ENCODE results near the gene FADS2.

The FADS2 gene

GRCh38 chr11:61795876-61796526 is 32.1 kb upstream of the FADS2 start:
- no peak for DNase-seq (ENCODE audit: low spot score)

DNA sequence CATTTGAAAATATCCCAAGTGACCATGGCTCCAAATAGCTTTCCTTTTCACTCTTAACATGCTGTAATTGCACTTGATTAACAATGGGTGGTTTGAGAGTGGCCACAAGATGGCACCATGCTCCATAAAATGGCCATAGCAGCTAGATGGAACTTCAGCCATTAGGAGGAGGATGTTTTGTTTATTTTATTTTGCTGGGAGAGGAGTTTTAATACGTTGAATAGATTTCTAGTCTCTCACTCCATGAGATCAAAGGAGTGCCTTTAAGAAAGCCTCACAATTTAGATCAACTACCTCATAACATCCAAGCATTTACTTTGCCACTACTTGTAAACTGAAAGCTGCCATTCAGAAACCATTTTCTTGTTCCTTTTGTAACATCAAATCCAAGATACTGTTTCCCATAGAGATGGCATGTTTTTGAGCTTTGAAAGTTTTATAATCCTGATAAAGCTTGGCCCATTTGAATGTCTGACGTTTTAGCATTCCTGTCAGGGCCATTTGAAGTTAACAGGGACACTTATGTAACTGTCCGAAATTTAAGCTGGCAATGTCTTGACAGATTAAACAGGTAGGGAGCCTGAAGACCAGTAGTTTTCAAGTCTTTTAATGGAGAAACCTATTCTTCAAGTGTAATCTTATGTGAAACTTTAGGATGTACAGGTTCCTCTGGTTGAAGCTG is 30.7 kb upstream of the FADS2 start:
- peak; percentile 83 for DNase-seq (ENCODE audit: low spot score)

- no peak for DNase-seq (ENCODE audit: low spot score)
These were observed 28.3 kb upstream of the FADS2 start for GRCh38 chr11:61799665-61800284.

DNA sequence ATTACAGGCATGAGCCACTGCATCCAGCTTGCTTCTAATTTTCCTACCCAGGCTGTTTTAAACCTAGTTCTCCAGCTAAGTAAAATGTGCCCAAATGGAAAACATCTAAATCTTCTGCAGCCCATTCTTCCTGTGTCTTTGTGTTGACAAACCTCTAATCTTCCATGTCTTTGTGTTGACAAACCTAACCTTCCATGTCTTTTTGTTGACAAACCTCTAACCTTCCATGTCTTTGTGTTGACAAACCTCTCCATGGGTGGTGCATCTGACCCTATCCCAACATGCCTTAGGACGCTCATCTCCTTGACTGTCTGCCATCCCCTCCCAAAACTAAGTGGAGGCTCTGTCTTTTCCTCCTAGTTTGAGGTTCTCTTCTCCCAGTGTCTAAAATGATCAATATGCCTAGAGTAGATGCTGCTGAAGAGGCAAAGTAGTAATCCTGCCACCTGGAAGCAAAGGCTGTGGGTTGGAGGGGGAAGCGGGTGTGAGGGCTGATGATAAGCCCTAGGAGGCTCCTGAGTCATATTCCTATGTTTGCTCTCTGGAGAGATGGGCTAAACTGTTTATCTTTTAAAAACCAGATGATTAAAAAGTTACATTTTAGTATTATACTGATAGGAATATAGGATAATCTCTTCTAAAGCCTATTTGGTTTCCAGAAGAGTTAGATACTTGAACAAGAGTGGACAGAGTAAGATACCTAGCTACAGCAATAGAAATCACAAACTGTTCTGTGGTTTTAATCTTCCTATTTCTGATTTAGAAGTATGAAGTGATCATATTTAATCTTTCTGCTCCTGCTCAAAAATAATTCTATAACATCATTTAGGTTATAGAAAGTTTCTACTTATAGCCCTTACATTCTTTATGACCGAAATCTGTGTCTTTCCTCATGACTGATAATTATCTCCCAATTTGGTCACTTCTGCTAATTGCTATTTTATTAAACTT is 27.5 kb upstream of the FADS2 start:
- DNase-seq (ENCODE audit: low spot score), result no peak

DNA sequence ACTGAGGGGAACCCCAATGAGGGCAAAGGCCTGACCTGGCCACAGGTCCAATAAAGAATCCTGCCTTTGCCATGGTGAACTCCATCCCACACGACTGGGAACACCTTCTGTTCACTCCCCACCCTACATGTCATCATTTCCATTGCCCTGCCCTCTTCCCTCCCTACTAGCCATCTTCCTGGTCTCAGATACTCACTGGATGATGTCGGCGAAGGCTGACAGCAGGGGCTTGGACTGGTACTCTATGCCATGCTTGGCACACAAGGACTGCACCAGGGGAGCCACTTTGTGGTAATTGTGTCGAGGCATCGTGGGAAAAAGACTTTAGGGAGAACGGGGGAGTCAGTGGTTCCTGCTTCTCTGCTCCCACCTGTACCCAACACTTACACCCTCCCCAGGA is 25.5 kb upstream of the FADS2 start:
- no peak for DNase-seq (ENCODE audit: low spot score)

DNA sequence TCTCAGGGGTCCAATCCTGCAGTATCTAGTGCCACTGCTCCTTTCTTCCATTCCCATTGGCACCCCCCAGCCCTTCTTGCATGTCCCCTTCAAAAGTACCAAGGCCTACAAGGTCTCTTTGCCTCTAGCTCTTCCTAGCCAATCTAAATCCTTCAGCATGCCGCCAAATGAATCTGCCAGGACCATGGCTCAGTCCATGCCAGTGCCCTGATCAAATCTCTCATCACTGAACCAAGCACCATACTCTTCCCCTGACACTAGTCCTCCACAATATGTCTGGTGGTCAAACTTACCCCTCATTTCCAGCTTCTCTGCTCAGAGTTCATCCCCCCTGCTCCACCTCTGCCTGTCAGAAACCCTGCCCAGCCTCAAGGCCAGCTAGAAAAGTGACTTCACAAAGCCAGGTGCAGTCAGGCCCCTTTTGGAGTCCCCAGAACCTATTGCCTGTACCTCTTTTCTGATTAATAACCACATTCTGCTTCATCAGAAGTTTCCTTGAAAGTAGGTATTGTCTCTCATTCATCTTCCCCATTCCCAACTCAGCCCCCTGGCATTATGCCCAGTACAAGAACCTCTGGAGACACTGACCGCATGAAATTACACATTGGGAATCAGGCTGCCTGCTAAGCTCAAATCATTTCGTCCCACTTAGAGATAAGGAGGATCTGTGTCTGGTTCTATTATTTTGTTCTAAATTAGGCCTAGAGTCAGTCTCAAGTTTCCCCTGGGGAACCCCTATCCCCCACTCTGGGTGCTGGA is 24.0 kb upstream of the FADS2 start:
- no peak for DNase-seq (ENCODE audit: low spot score)

DNA sequence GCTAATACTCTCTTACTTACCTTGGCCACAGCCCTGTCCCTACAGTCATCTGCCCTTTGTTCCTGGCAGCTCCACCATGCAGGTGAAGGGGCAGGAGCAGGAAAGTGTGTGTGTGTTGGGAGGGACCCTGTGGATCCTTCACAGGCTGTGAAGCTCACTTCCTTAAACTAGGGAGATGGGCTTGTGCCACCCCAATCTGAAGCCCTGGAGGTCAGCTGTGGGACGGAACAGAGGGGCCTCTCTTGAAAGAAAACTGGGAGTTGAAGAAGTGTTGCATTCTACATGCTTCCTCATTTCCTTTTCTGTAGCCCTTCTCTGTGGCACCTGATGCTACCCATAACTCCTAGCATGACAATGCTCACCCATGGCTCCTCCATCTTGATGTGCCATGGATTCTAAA is 23.0 kb upstream of the FADS2 start:
- DNase-seq (ENCODE audit: low spot score), result no peak

- no peak for DNase-seq (ENCODE audit: low spot score)
These were observed 21.3 kb upstream of the FADS2 start for GRCh38 chr11:61806785-61807184.

- DNase-seq (ENCODE audit: low spot score), result no peak
These were observed 17.4 kb upstream of the FADS2 start for GRCh38 chr11:61810671-61811175.

- no peak for DNase-seq (ENCODE audit: low spot score)
These were observed 16.3 kb upstream of the FADS2 start for GRCh38 chr11:61811831-61812230.

GRCh38 chr11:61812736-61813411 is 15.2 kb upstream of the FADS2 start:
- no peak for DNase-seq (ENCODE audit: low spot score)

DNA sequence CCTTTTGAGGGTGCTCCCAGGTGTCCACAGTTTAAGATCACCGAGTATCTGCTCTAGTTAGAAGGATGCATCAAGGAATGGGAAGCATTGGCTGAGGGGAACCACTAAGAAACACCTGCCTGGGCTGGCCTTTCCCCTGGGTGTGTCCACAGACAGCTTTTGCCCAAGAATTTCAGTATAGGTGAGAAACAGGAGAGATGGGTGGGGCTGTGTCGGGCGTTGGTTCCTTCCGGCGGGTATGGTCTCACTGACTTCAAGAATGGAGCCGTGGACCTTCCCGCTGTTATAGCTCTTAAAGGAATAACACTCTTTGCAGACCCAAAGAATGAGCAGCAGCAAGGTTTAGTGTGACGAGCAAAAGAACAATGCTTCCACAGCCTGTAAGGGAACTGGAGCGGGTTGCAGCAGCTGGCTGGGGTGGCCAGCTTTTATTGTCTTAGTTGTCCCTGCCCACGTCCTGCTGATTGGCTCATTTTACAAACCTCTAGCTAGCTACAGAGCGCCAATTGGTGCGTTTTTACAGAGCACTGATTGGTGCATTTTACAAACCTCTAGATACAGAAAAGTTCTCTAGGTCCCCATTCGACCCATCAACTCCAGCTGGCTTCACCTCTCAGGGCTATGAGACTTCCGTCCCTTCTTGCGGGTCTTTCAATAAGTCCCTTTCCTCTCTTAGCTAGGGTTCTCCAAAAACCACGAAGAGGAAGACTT is 13.7 kb upstream of the FADS2 start:
- peak; percentile 58 for DNase-seq (ENCODE audit: low spot score)

DNA sequence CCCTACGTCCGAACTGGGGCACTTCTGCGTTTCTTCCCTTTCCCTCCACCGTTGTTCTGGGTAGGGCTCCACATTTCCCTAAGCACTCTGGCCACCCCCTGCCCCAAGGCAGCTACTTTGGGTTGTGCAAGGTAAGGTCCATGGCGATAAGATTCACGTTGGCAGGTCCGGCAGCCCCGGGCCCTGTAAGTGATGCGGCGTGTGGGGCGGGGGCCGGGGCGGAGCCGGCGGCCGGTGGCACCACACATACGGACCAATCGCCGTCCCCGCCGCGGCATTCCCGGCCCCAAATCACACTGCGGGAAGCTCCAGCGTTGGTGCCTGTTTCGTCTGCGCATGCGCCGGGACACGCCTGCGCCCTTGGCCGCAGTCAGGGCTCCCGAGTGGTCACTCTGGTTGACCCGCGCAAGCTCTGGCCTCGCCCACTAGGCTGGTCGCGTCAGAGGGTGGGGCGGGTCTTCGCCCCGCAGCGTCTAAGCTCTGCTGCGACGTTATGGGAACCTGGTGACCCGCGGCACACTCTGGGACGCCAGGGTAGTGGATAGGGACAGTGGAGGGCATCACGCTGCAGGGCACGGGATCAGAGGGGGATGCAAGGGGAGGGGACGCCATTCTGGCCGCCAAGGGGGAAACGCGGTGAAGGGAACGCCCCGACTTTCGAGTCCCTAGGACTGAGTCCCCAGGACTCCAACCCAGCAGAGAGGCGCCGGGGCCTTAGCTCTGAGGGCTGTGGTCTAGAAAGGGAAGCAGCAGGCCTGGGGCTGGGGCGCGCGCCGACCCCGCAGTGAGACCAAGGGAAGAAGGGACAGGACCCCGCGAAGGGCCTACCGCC is 12.9 kb upstream of the FADS2 start:
- peak; percentile 99 for DNase-seq (ENCODE audit: low spot score)

DNA sequence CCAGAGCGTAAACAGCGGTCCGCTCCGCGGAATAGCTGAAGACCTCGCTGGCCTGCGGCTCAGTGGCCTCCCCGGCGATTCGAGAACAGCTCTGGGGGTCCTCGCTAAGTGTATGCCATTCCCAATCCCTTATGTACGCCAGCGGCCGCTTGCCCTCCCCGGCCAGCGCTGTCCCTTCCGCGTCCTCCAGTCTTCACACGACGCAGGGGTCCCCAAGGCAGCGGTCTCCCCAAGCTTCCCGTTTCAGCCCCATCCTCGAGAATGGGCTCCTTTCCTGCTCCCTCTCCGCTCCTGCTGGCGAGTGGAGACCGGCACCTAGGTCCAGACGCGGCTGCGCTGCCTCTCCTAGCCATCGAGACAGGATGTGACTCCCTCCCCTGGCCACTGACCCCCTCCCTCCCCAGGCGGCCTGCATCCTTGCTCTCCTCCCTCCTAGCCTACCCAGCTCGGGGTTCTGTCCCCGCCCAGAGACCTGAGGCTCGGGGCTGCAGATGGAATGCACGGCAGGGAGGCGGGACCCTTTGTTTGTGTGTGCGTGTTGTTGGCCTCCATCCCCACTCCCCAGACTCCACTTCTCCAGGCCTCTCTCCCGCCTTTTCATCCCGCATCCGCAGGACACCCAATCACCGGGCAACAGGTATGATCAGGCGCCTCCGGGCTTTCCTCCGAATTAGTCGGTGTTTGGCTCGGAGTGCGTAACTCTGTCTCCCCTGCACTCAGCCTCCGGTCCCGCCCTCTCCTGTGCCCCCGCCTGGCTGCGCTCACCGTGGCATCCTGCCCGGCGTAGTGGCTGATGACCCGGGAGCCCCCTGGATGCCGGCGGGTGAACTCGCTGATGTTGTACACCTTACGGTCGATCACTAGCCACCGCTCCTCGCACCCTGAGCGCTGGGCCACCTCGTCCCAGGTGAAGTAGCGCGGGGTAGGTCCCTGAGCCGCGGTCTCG is 12.0 kb upstream of the FADS2 start:
- peak; percentile 75 for DNase-seq (ENCODE audit: low spot score)

GRCh38 chr11:61816736-61817455 is 11.2 kb upstream of the FADS2 start, which contains the start of gene FADS1:
FADS1 (minus strand) TSS chr11:61817003; CDS start chr11:61816929, 74 bp downstream.
- DNase-seq (ENCODE audit: low spot score), result peak; percentile 99

GRCh38 chr11:61817471-61818202 is 10.5 kb upstream of the FADS2 start:
- DNase-seq (ENCODE audit: low spot score), result no peak

GRCh38 chr11:61820174-61820573 is 7.9 kb upstream of the FADS2 start:
- no peak for DNase-seq (ENCODE audit: low spot score)

All from HuH-7 (cell line).